Naive thymus-derived CD4-positive, alpha-beta T cell (primary cell): ENCODE measurements around the gene SEMA4D. TPM values are rescaled to one million over a fixed set of nuclear protein-coding genes. Genes with fewer than 3 reads are reported as not detected.

Source experiments
- ATAC-seq: fragments of 150-1000 bp; cut with Tn5 transposase; 2 replicates; pipeline ENCODE4 v1.10.0; 2021; ENCODE audit warnings: mild to moderate bottlenecking, moderate library complexity
- CTCF ChIA-PET: fragments of 350-600 bp; sonication (Branson Sonifier 250); formaldehyde crosslinking; loops from one replicate; lab custom pipeline; 2021; ENCODE audit warnings: antibody characterized with exemption; lab: Charles Lee
- POLR2A ChIA-PET: fragments of 350-600 bp; sonication (Branson Sonifier 250); formaldehyde crosslinking; loops from one replicate; lab custom pipeline; 2021; ENCODE audit warnings: antibody characterized with exemption, inconsistent platforms; lab: Charles Lee
- DNase-seq, 9 donors: peaks; one replicate each; pipeline versions ENCODE4 v3.0.0 to v3.0.0-alpha.2; 2020 to 2022; ENCODE audit warnings: mixed read lengths in 1 of 9
- H3K27ac ChIP-seq: one replicate; pipeline ENCODE4 v1.7.0; 2013; ENCODE audit warnings: mild to moderate bottlenecking, low read depth, low read length, moderate library complexity
- H3K27me3 ChIP-seq, 2 donors: one replicate each; pipeline ENCODE4 v1.7.0; 2013; ENCODE audit warnings: low read length in 2 of 2, mild to moderate bottlenecking in 2 of 2, moderate library complexity in 2 of 2; ENCODE audit not compliant: control insufficient read depth in 2 of 2, insufficient read depth in 2 of 2
- H3K36me3 ChIP-seq, 3 experiments: 1 replicate in 2 of 3; 2 replicates in 1 of 3; pipeline ENCODE4 v1.7.0; 2013; ENCODE audit warnings: low read length in 3 of 3, mild to moderate bottlenecking in 3 of 3, moderate library complexity in 1 of 3; ENCODE audit not compliant: insufficient read depth in 3 of 3, control insufficient read depth in 2 of 3
- H3K4me1 ChIP-seq, 2 donors: one replicate each; pipeline ENCODE4 v1.7.0; 2013; ENCODE audit warnings: low read length in 2 of 2, mild to moderate bottlenecking in 2 of 2, moderate library complexity in 1 of 2; ENCODE audit not compliant: control insufficient read depth in 2 of 2, insufficient read depth in 2 of 2
- H3K4me3 ChIP-seq: 2 replicates; pipeline ENCODE4 v1.7.0; 2013; ENCODE audit warnings: mild to moderate bottlenecking, low read length
- H3K9me3 ChIP-seq, 3 experiments: 1 replicate in 2 of 3; 2 replicates in 1 of 3; pipeline ENCODE4 v1.7.0; 2013; ENCODE audit warnings: low read length in 3 of 3; ENCODE audit not compliant: control insufficient read depth in 2 of 3
- H3K27ac Mint-ChIP-seq, 9 donors: one replicate each; pipeline ENCODE4 v1.8.0; 2020 to 2022; ENCODE audit warnings: mixed read lengths in 9 of 9, mild to moderate bottlenecking in 8 of 9, moderate library complexity in 5 of 9, inconsistent platforms in 2 of 9
- H3K27me3 Mint-ChIP-seq, 5 donors: one replicate each; pipeline ENCODE4 v1.8.0; 2021 to 2022; ENCODE audit warnings: mixed read lengths in 5 of 5, mild to moderate bottlenecking in 1 of 5
- H3K36me3 Mint-ChIP-seq, 5 donors: one replicate each; pipeline ENCODE4 v1.8.0; 2020 to 2022; ENCODE audit warnings: mixed read lengths in 5 of 5, mild to moderate bottlenecking in 3 of 5, inconsistent platforms in 1 of 5
- H3K4me1 Mint-ChIP-seq, 7 donors: one replicate each; pipeline ENCODE4 v1.8.0; 2020 to 2022; ENCODE audit warnings: mixed read lengths in 7 of 7, mild to moderate bottlenecking in 3 of 7, inconsistent platforms in 1 of 7
- H3K4me3 Mint-ChIP-seq, 10 donors: one replicate each; pipeline ENCODE4 v1.8.0; 2020 to 2022; ENCODE audit warnings: mild to moderate bottlenecking in 10 of 10, mixed read lengths in 10 of 10, moderate library complexity in 6 of 10, inconsistent platforms in 2 of 10
- H3K9me3 Mint-ChIP-seq, 11 donors: one replicate each; pipeline ENCODE4 v1.8.0; 2020 to 2022; ENCODE audit warnings: mixed read lengths in 11 of 11, mild to moderate bottlenecking in 4 of 11, inconsistent platforms in 1 of 11, moderate library complexity in 1 of 11
- intact Hi-C, 2 donors: fragments of 100-400 bp; cut with micrococcal nuclease; formaldehyde crosslinking; loops; one replicate each; pipeline ENCODE4 v1.15.1; 2023
- polyA plus RNA-seq, 2 donors: library from polyadenylated mRNA; unstranded; fragments of 300-500 nt; fragmentation: Illumina TruSeq; gene quantifications; one replicate each; pipeline ENCODE4 v1.2.3, GENCODE V29; 2021
- total RNA-seq, 6 experiments: library from RNA in 5 of 6; stranded (reverse) in 5 of 6; gene quantifications; 1 replicate in 5 of 6; 2 replicates in 1 of 6; pipeline ENCODE4 v1.2.3 and lab custom pipeline; 2021 to 2026

Gene SEMA4D
- total and polyA plus RNA-seq, 7 experiments from 2014 or later, result 114 to 465 (median 448) TPM

DNA sequence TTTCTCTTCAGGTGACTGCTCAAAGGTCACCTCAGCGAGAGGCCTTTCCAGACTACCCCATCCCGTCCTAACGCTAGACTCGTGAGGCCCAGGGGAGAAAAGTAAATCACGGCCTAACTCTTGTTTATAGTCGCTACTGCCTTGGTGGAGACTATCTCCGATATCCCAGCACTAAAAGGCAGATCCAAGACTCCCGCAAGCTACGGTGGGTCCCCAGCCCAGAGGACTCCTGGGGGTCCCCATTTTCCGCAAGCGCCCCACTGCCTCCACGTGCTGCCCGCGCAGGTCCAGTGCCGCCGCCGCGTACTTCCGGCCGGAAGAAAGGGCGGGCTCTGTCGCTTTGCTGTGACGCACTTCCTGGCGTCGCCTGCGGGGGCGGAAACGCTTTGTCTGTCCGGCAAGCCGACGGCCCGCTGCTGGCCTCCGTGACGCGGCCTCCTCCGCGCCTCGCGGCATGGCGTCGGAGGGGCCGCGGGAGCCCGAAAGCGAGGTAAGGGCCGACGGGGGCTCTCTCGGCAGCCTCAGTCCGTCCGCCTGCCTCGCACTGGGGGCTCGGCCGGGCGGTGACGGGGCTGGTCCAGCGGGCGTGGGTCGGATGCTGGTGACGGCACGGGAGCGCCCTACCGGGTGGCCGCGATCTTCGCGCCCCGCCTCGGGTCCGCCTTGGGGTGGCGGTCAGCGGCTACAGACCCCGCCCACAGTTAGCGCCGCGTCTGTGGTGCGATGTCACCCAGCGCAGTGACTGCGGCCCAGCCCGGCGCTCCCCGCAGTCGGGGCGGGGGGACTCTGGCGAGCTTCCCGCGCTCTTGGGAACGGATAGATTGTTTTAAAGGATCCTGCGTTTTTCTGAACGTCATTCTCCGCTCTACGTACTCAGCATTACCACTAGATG is 179.5 kb downstream of the SEMA4D start, which contains the start of gene SECISBP2:
Gene SECISBP2 (plus strand): TSS at position 378 of the 892 bp plus-strand sequence. CDS start 77 bp downstream, at position 455.
- Mint-ChIP-seq H3K4me3 (peak within 1 kb of the TSS; percentile 83 to 96 (median 92)), H3K4me1 (peaks cover 24 to 74% (median 56%) of the 10 kb centered on the region in 7 donors), H3K9me3 (no peaks in the 10 kb centered on the region), H3K27ac (peak within 1 kb of the TSS; percentile 92 to 99 (median 98)), H3K36me3 (peaks cover 4 to 41% (median 16%) of the 10 kb centered on the region in 5 donors), H3K27me3 (no peaks in the 10 kb centered on the region)
- DNase-seq (peak; percentile 90 to 97 (median 93)), ATAC-seq (peak; percentile 94)
- CTCF ChIA-PET, result interaction anchor here (0.5 kb wide), 1 partner anchor 153 kb away, joined by 4 read pairs; no protein-coding TSS in a partner anchor
- intact Hi-C loops, result loop anchor here (1.0 to 10.0 kb wide), 18 partner anchors 8 to 1344 kb away; partner anchors contain the start of genes GADD45G (in 2 of the 2), SEMA4D (in 2 of the 2), CDK20 (in 1 of the 2) and SPIN1 (in 1 of the 2)
- Histone ChIP-seq H3K27ac (peak within 1 kb of the TSS; percentile 99), H3K27me3 (no peaks in the 10 kb centered on the region), H3K9me3 (no peaks in the 10 kb centered on the region), H3K4me3 (peak within 1 kb of the TSS; percentile 78), H3K36me3 (peaks cover 0 to 8% (median 0%) of the 10 kb centered on the region in 3 experiments), H3K4me1 (peaks cover 25 to 36% of the 10 kb centered on the region in 2 donors)
- POLR2A ChIA-PET, result interaction anchor here (0.6 to 1.6 kb wide), 8 partner anchors 8 to 230 kb away, joined by 3 to 7 read pairs (median 4); no protein-coding TSS in a partner anchor

DNA sequence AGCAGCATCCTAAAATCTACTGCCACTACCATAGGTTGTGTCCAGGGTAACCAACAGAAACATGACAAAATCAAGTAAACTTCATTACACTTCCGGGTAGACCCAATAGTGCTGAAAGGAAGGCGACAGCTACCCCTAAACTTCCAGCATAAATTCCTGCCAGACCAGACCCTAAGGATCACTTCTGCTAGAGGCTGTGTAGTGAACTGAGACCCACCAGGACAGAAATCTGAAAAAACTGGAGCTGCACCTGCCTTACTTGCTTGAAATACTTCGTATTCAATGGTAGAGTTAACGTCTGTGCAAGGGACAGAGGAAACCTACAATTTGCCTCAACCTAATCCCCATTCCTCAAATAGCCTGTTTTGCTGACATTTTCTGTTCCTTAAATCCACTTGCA is 180.6 kb downstream of the SEMA4D start:
- Mint-ChIP-seq H3K27me3 (no peaks in the 10 kb centered on the region), H3K4me3 (peak overlapping the region; percentile 83 to 96 (median 92)), H3K36me3 (peaks cover under 1 to 38% (median 13%) of the 10 kb centered on the region in 5 donors), H3K9me3 (no peaks in the 10 kb centered on the region), H3K27ac (peak overlapping the region; percentile 92 to 99 (median 98)), H3K4me1 (peaks cover 19 to 73% (median 53%) of the 10 kb centered on the region in 7 donors)
- peak overlapping the region; percentile 99 for H3K27ac ChIP-seq
- ChIA-PET CTCF (no interaction called here), POLR2A (interaction anchor here (1.2 kb wide), 1 partner anchor 182 kb away, joined by 3 read pairs; no protein-coding TSS in a partner anchor)
- intact Hi-C loops, result loop anchor here (5.0 to 10.0 kb wide), 8 partner anchors 60 to 930 kb away; partner anchors contain the start of genes SEMA4D (in 2 of the 2) and SPIN1 (in 1 of the 2)
- H3K36me3 ChIP-seq, result peaks cover 0 to 8% (median 0%) of the 10 kb centered on the region in 3 experiments
- H3K9me3 ChIP-seq, result no peaks in the 10 kb centered on the region
- DNase-seq (no peak), ATAC-seq (no peak)
- H3K27me3 ChIP-seq, result peaks cover 0 to 2% of the 10 kb centered on the region in 2 donors
- H3K4me3 ChIP-seq, result no peak overlapping the region
- peaks cover 30 to 34% of the 10 kb centered on the region in 2 donors for H3K4me1 ChIP-seq

DNA sequence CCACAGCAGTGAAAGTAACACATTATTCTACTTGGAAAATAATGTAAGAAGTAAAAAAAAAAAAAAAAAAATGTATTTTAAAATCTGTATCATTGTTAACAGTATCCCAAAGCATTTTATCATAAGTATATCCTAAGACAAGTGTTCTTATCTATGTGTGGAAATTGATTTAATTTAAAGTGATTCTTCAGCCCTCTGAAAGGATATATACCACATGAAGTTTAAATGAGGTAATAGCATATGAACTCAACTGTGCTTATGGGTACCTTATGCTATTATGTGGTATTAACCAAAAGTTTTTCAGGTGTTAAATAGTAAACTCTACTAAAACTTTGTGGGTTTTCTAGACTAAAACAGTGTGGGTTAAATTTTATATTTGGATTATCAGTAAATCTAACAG is 182.4 kb downstream of the SEMA4D start:
- peaks cover 0 to 5% (median 0%) of the 10 kb centered on the region in 11 donors for H3K9me3 Mint-ChIP-seq
- peak overlapping the region in 2 of 9 donors; percentile 48 to 58 for H3K27ac Mint-ChIP-seq
- H3K27ac ChIP-seq, result no peak overlapping the region
- DNase-seq (no peak), ATAC-seq (no peak)
- no peaks in the 10 kb centered on the region for H3K9me3 ChIP-seq
- ChIA-PET POLR2A (no interaction called here), CTCF (no interaction called here)
- H3K27me3 Mint-ChIP-seq, result peaks cover 0 to 7% (median 0%) of the 10 kb centered on the region in 5 donors
- H3K4me1 ChIP-seq, result peaks cover 35 to 36% of the 10 kb centered on the region in 2 donors
- intact Hi-C loops, result loop anchor here (5.0 to 10.0 kb wide), 8 partner anchors 62 to 928 kb away; partner anchors contain the start of genes SEMA4D (in 2 of the 2) and SPIN1 (in 1 of the 2)
- H3K36me3 Mint-ChIP-seq, result peaks cover 0 to 34% (median 5%) of the 10 kb centered on the region in 5 donors
- no peak overlapping the region for H3K4me3 ChIP-seq
- H3K36me3 ChIP-seq, result peaks cover 0 to 6% (median 0%) of the 10 kb centered on the region in 3 experiments
- H3K4me3 Mint-ChIP-seq, result no peak overlapping the region
- peaks cover 0 to 4% of the 10 kb centered on the region in 2 donors for H3K27me3 ChIP-seq
- peaks cover 15 to 61% (median 48%) of the 10 kb centered on the region in 7 donors for H3K4me1 Mint-ChIP-seq

DNA sequence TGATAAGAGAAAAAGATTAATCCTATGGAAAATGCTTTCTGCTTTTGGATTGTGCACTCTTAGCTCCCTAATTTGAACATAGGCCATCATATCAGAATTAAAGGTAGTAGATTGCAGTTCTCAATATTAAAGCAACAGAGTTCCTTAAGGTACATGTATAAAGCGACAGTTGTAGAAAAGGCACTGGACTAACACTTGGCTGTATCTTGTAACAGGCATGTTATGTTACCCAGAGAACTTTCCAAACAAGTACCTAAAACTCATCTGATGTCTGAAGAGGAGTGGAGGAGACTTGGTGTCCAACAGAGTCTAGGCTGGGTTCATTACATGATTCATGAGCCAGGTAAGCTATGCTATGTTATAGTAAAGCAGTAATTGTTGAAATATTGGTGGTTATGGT is 183.0 kb downstream of the SEMA4D start:
- peaks cover 32 to 33% of the 10 kb centered on the region in 2 donors for H3K4me1 ChIP-seq
- Mint-ChIP-seq H3K27ac (peak overlapping the region in 2 of 9 donors; percentile 25 to 81), H3K27me3 (peaks cover 0 to 7% (median 0%) of the 10 kb centered on the region in 5 donors), H3K4me3 (peak overlapping the region in 1 of 10 donors; percentile 96), H3K36me3 (peaks cover 0 to 32% (median 4%) of the 10 kb centered on the region in 5 donors), H3K9me3 (peaks cover 0 to 6% (median 0%) of the 10 kb centered on the region in 11 donors), H3K4me1 (peaks cover 15 to 60% (median 45%) of the 10 kb centered on the region in 7 donors)
- no peak overlapping the region for H3K4me3 ChIP-seq
- no peaks in the 10 kb centered on the region for H3K9me3 ChIP-seq
- ChIA-PET CTCF (no interaction called here), POLR2A (no interaction called here)
- H3K36me3 ChIP-seq, result peaks cover 0 to 3% (median 0%) of the 10 kb centered on the region in 3 experiments
- no peak for ATAC-seq
- DNase-seq, result no peak
- peaks cover 0 to 4% of the 10 kb centered on the region in 2 donors for H3K27me3 ChIP-seq
- H3K27ac ChIP-seq, result no peak overlapping the region
- intact Hi-C loops, result loop anchor here (5.0 to 10.0 kb wide), 9 partner anchors 62 to 928 kb away; partner anchors contain the start of genes SEMA4D (in 2 of the 2) and SPIN1 (in 1 of the 2)

DNA sequence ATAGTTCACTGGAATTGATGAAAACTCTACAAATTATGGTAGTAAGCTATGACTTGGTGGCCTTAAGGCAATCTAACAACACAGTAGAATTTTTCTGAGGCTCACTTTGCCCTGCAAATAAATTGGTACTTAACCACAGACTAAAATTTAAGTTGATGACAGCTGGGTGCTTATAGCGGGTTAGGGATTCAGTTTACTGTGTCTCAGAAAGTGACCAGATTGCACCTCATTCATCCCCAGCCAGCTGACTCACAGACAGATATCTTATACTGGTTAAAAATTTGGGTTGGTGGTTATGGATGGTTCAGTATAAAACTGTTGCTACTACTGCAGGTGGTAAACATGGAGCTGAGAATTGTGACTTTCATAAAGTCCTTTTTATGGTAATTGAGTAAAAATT is 184.1 kb downstream of the SEMA4D start:
- no peak for ATAC-seq
- DNase-seq, result no peak
- Histone ChIP-seq H3K36me3 (peaks cover 0 to 3% (median 0%) of the 10 kb centered on the region in 3 experiments), H3K9me3 (no peaks in the 10 kb centered on the region), H3K4me1 (peaks cover 29 to 31% of the 10 kb centered on the region in 2 donors), H3K27ac (no peak overlapping the region), H3K27me3 (peaks cover 0 to 4% of the 10 kb centered on the region in 2 donors), H3K4me3 (no peak overlapping the region)
- H3K27me3 Mint-ChIP-seq, result peaks cover 0 to 7% (median 0%) of the 10 kb centered on the region in 5 donors
- H3K4me3 Mint-ChIP-seq, result peak overlapping the region in 1 of 10 donors; percentile 96
- intact Hi-C loops, result loop anchor here (5.0 to 10.0 kb wide), 2 partner anchors 148 to 479 kb away; no protein-coding TSS in a partner anchor
- H3K4me1 Mint-ChIP-seq, result peaks cover 11 to 53% (median 42%) of the 10 kb centered on the region in 7 donors
- H3K9me3 Mint-ChIP-seq, result peaks cover 0 to 6% (median 0%) of the 10 kb centered on the region in 11 donors
- POLR2A ChIA-PET, result no interaction called here
- H3K27ac Mint-ChIP-seq, result peak overlapping the region in 1 of 9 donors; percentile 81
- CTCF ChIA-PET, result interaction anchor here (0.7 kb wide), 1 partner anchor 236 kb away, joined by 3 read pairs; no protein-coding TSS in a partner anchor
- peaks cover 0 to 30% (median 0%) of the 10 kb centered on the region in 5 donors for H3K36me3 Mint-ChIP-seq

DNA sequence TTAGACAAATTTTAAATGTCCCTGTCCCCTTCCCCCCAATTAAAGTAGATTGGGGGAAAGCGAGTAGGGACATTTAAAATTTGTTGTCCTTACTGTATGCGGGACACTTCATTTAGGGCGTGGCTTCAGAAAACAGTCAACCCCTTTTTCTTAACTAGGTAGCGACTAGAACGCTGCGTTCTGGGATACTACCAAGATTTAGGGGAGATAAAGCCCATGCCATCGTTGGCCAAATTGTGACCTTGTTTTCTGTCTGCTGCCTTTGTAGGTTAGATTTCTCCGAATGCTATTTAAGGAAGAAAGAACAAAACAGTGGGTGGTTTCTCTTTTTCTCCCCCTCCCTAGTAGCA is 185.7 kb downstream of the SEMA4D start:
- no peaks in the 10 kb centered on the region for H3K36me3 ChIP-seq
- intact Hi-C loops, result loop anchor here (5.0 to 10.0 kb wide), 2 partner anchors 150 to 477 kb away; no protein-coding TSS in a partner anchor
- H3K4me1 Mint-ChIP-seq, result peaks cover 0 to 41% (median 32%) of the 10 kb centered on the region in 7 donors
- H3K4me3 Mint-ChIP-seq, result peak overlapping the region; percentile 63 to 99 (median 84)
- peaks cover 23 to 24% of the 10 kb centered on the region in 2 donors for H3K4me1 ChIP-seq
- peak overlapping the region in 3 of 9 donors; percentile 8 to 66 (median 29) for H3K27ac Mint-ChIP-seq
- peaks cover 0 to 4% of the 10 kb centered on the region in 2 donors for H3K27me3 ChIP-seq
- H3K9me3 Mint-ChIP-seq, result peaks cover 0 to 6% (median 0%) of the 10 kb centered on the region in 11 donors
- peaks cover 0 to 26% (median 0%) of the 10 kb centered on the region in 5 donors for H3K36me3 Mint-ChIP-seq
- ChIA-PET CTCF (no interaction called here), POLR2A (no interaction called here)
- H3K4me3 ChIP-seq, result peak overlapping the region; percentile 67
- H3K27ac ChIP-seq, result no peak overlapping the region
- no peaks in the 10 kb centered on the region for H3K9me3 ChIP-seq
- ATAC-seq, result no peak
- no peak for DNase-seq
- peaks cover 0 to 7% (median 0%) of the 10 kb centered on the region in 5 donors for H3K27me3 Mint-ChIP-seq
